Vagina (tissue), 2 donors: Measurements from ENCODE around the gene LGMN. TPM values are rescaled to one million over a fixed set of nuclear protein-coding genes. Genes with fewer than 3 reads are reported as not detected.

Experiments used
- DNase-seq, 2 donors: peaks; one replicate each; pipeline ENCODE4 v3.0.0-alpha.2; 2017; ENCODE audit errors: extremely low spot score in 2 of 2
- H3K27ac ChIP-seq: fragments of 200-600 bp; sonication (generic); one replicate; pipeline ENCODE4 v1.5.1; 2019
- H3K27me3 ChIP-seq: fragments of 200-600 bp; sonication (generic); one replicate; pipeline ENCODE4 v1.5.1; 2019
- H3K36me3 ChIP-seq, 2 donors: fragments of 200-600 bp; sonication (generic); one replicate each; pipeline ENCODE4 v1.5.1; 2017 to 2019
- H3K4me1 ChIP-seq: fragments of 200-600 bp; sonication (generic); one replicate; pipeline ENCODE4 v1.5.1; 2019
- H3K4me3 ChIP-seq, 2 donors: fragments of 200-600 bp; sonication (generic); 1 replicate in 1 of 2; 2 replicates in 1 of 2; pipeline ENCODE4 v1.5.1; 2016 to 2019
- H3K9me3 ChIP-seq: fragments of 200-600 bp; sonication (generic); one replicate; pipeline ENCODE4 v1.5.1; 2019
- CTCF ChIP-seq, 3 experiments: fragments of 450-650 bp in 2 of 3; fragments of 200-600 bp in 1 of 3; sonication (generic) in 1 of 3; IDR thresholded peaks; one replicate each; pipeline ENCODE4 v1.5.1; 2017 to 2019; ENCODE audit warnings: antibody characterized with exemption in 3 of 3, mild to moderate bottlenecking in 2 of 3, moderate library complexity in 2 of 3
- POLR2A ChIP-seq, 2 donors: fragments of 450-650 bp; IDR thresholded peaks; one replicate each; pipeline ENCODE4 v1.6.1; 2017; ENCODE audit warnings: antibody characterized with exemption in 2 of 2, mild to moderate bottlenecking in 2 of 2, moderate library complexity in 2 of 2
- POLR2AphosphoS5 ChIP-seq, 2 donors: sonication (generic); formaldehyde crosslinking; IDR thresholded peaks; one replicate each; pipeline ENCODE4 v1.9.0; 2017; ENCODE audit warnings: antibody characterized with exemption in 2 of 2, mild to moderate bottlenecking in 2 of 2, low read depth in 1 of 2; ENCODE audit not compliant: insufficient read depth in 1 of 2
- intact Hi-C: fragments of 100-400 bp; cut with DNase I; formaldehyde crosslinking; loops from one replicate; pipeline ENCODE4 v1.15.1; 2023
- total RNA-seq: library from RNA; depleted of rRNA; stranded (reverse); fragments of >200 nt; gene quantifications from one replicate; pipeline ENCODE4 v1.2.3, GENCODE V29; 2016

Gene LGMN
- total RNA-seq, 1 donor from 2014 or later, result 61.6 TPM

- no peak for DNase-seq
- intact Hi-C loops, result no loop called here
These were observed 8.0 kb downstream of the LGMN start for GRCh38 chr14:92740440-92740839.

GRCh38 chr14:92737619-92738188, 10.7 kb downstream of the LGMN start:
- intact Hi-C loops, result no loop called here
- peaks cover 0 to 5% of the 10 kb centered on the region in 2 donors for H3K36me3 ChIP-seq
- no peak for TF ChIP-seq CTCF (IDR thresholded peaks at IDR 0.05)
- DNase-seq, result no peak
- no peak overlapping the region for H3K27ac ChIP-seq
- no peaks in the 10 kb centered on the region for H3K27me3 ChIP-seq
- no peaks in the 10 kb centered on the region for H3K9me3 ChIP-seq
- H3K4me1 ChIP-seq, result no peaks in the 10 kb centered on the region
- H3K4me3 ChIP-seq, result no peak overlapping the region

More at GRCh38 chr14:92740440-92740839, 8.0 kb downstream of the LGMN start:
- TF ChIP-seq POLR2A (IDR thresholded peaks at IDR 0.05), result no peak
- TF ChIP-seq CTCF (IDR thresholded peaks at IDR 0.05), result no peak
- Histone ChIP-seq H3K4me1 (no peaks in the 10 kb centered on the region), H3K27me3 (no peaks in the 10 kb centered on the region), H3K36me3 (peaks cover 0 to 12% of the 10 kb centered on the region in 2 donors), H3K9me3 (no peaks in the 10 kb centered on the region), H3K27ac (no peak overlapping the region), H3K4me3 (no peak overlapping the region)

DNA sequence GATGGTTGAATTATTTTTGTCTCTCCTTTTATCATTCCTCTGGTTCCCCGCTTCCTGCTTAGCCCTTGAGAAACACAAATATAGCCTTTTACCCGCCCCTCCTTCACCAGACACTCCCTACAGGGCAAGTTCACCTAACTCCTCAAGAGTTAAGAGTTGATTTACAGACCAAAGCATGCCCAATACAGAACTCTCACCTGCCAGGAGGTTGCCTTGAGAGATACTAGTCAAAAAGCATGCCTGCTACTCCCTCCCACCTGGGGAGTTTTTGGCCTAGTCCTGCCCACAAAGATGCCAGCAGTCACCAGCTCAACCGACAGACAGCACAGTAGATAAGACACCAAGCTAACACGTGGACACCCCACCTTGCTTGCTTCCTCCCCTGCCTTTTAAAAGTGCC, 11.2 kb downstream of the LGMN start:
- TF ChIP-seq POLR2AphosphoS5 (IDR thresholded peaks at IDR 0.05; ENCODE audit: insufficient read depth in 1 of 2, low read depth in 1 of 2) (no peak), CTCF (IDR thresholded peaks at IDR 0.05) (no peak), POLR2A (IDR thresholded peaks at IDR 0.05) (no peak)
- H3K36me3 ChIP-seq, result peaks cover 0 to 4% of the 10 kb centered on the region in 2 donors
- H3K27ac ChIP-seq, result no peak overlapping the region
- intact Hi-C loops, result no loop called here
- H3K4me1 ChIP-seq, result no peaks in the 10 kb centered on the region
- no peak overlapping the region for H3K4me3 ChIP-seq
- H3K9me3 ChIP-seq, result no peaks in the 10 kb centered on the region
- no peak for DNase-seq
- H3K27me3 ChIP-seq, result no peaks in the 10 kb centered on the region

DNA sequence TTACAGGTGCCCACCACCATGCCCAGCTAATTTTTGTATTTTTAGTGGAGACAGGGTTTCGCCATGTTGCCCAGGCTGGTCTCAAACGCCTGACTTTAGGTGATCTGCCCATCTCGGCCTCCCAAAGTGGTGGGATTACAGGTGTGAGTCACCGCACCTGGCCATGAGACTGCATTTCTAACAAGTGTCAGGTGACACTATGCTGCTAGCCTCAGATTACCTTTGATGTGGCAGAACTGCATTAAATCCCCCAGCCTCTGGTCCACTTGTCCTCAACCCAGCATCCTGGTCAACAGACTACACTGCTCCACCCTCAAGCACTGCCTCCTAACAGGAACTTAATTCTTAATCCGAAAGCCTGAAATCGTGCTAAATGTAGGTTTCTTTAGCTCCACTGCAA, 13.1 kb downstream of the LGMN start:
- no peak for DNase-seq

More for the DNA sequence above, 13.1 kb downstream of the LGMN start:
- intact Hi-C loops, result no loop called here
- Histone ChIP-seq H3K36me3 (peaks cover 0 to 15% of the 10 kb centered on the region in 2 donors), H3K27me3 (no peaks in the 10 kb centered on the region), H3K4me3 (no peak overlapping the region), H3K9me3 (no peaks in the 10 kb centered on the region), H3K27ac (no peak overlapping the region), H3K4me1 (no peaks in the 10 kb centered on the region)
- TF ChIP-seq POLR2A (IDR thresholded peaks at IDR 0.05) (no peak), POLR2AphosphoS5 (IDR thresholded peaks at IDR 0.05; ENCODE audit: insufficient read depth in 1 of 2, low read depth in 1 of 2) (no peak), CTCF (IDR thresholded peaks at IDR 0.05) (no peak)
